IMR-90 (cell line): ENCODE measurements around the gene ARHGEF2. TPM values are rescaled to one million over a fixed set of nuclear protein-coding genes. Genes with fewer than 3 reads are reported as not detected.

Experiments used
- ATAC-seq: fragments of 200-7000 bp; cut with Tn5 transposase; 2 replicates; pipeline ENCODE4 v1.9.1; 2020; ENCODE audit warnings: low read depth, mild to moderate bottlenecking, moderate library complexity
- BruUV-seq: library from RNA; stranded (reverse); fragments of 400-500 nt; replicated peaks from 2 replicates; lab custom pipeline; 2021; lab: Mats Ljungman, UMichigan
- CTCF ChIA-PET: fragments of 300-600 bp; formaldehyde crosslinking; extraction: SDS; loops from one replicate; lab custom pipeline; 2021; ENCODE audit warnings: antibody characterized with exemption; lab: Yijun Ruan, JAX
- POLR2A ChIA-PET: fragments of 300-600 bp; sonication (Branson Sonifier 250); formaldehyde crosslinking; loops from one replicate; lab custom pipeline; 2022; ENCODE audit warnings: antibody characterized with exemption; ENCODE audit not compliant: unreplicated experiment; lab: Charles Lee
- DNase-seq: peaks from one replicate; pipeline ENCODE4 v3.0.0; 2013
- H2AFZ ChIP-seq: replicated peaks from 2 replicates; pipeline ENCODE3; 2013; ENCODE audit warnings: low read length, mild to moderate bottlenecking; ENCODE audit not compliant: poor library complexity
- H2AK5ac ChIP-seq: 2 replicates; pipeline ENCODE4 v1.6.1; 2013; ENCODE audit warnings: low read depth, low read length, inconsistent platforms
- H2AK9ac ChIP-seq: replicated peaks from 2 replicates; pipeline ENCODE3; 2013; ENCODE audit warnings: mild to moderate bottlenecking, low read depth, low read length, moderate library complexity; ENCODE audit not compliant: poor library complexity
- H2BK120ac ChIP-seq: 2 replicates; pipeline ENCODE4 v1.6.1; 2013; ENCODE audit warnings: low read depth, low read length, inconsistent platforms
- H2BK15ac ChIP-seq: 3 replicates; pipeline ENCODE4 v1.6.1; 2013; ENCODE audit warnings: low read depth, low read length, inconsistent platforms
- H2BK20ac ChIP-seq: 2 replicates; pipeline ENCODE4 v1.6.1; 2013; ENCODE audit warnings: low read depth, mild to moderate bottlenecking, inconsistent platforms, low read length, moderate library complexity
- H2BK5ac ChIP-seq: 2 replicates; pipeline ENCODE4 v1.6.1; 2013; ENCODE audit warnings: mild to moderate bottlenecking, low read depth, low read length, inconsistent platforms; ENCODE audit not compliant: poor library complexity, severe bottlenecking
- H3K14ac ChIP-seq: replicated peaks from 2 replicates; pipeline ENCODE4 v1.6.1; 2013; ENCODE audit warnings: low read depth, low read length, inconsistent platforms
- H3K18ac ChIP-seq: 2 replicates; pipeline ENCODE4 v1.6.1; 2013; ENCODE audit warnings: low read depth, low read length, control low read depth
- H3K23ac ChIP-seq: 2 replicates; pipeline ENCODE4 v1.6.1; 2013; ENCODE audit warnings: low read depth, low read length, inconsistent platforms
- H3K27ac ChIP-seq: 2 replicates; pipeline ENCODE4 v1.5.1; 2013; ENCODE audit warnings: mild to moderate bottlenecking, control low read depth, low read length; ENCODE audit not compliant: insufficient read depth
- H3K27me3 ChIP-seq: 2 replicates; pipeline ENCODE4 v1.6.1; 2013; ENCODE audit warnings: low read length; ENCODE audit not compliant: control insufficient read depth, insufficient read depth
- H3K36me3 ChIP-seq: 2 replicates; pipeline ENCODE4 v1.6.1; 2013; ENCODE audit warnings: low read length, mixed read lengths; ENCODE audit not compliant: control insufficient read depth, insufficient read depth
- H3K4ac ChIP-seq: 2 replicates; pipeline ENCODE4 v1.6.1; 2013; ENCODE audit warnings: low read depth, low read length, inconsistent platforms
- H3K4me1 ChIP-seq: 2 replicates; pipeline ENCODE4 v1.6.1; 2013; ENCODE audit warnings: low read length, mixed read lengths; ENCODE audit not compliant: control insufficient read depth, insufficient read depth
- H3K4me2 ChIP-seq: 2 replicates; pipeline ENCODE4 v1.6.1; 2013; ENCODE audit warnings: low read depth, mild to moderate bottlenecking, control low read depth, low read length, moderate library complexity
- H3K4me3 ChIP-seq: 2 replicates; pipeline ENCODE4 v1.5.1; 2013; ENCODE audit warnings: low read depth, mild to moderate bottlenecking, control low read depth, low read length, moderate library complexity; ENCODE audit not compliant: insufficient read depth
- H3K56ac ChIP-seq: 2 replicates; pipeline ENCODE4 v1.6.1; 2013; ENCODE audit warnings: low read length, inconsistent platforms; ENCODE audit not compliant: insufficient read depth; ENCODE audit errors: extremely low read depth
- H3K79me1 ChIP-seq, 2 experiments: 2 replicates each; pipeline ENCODE4 v1.6.1; 2013; ENCODE audit warnings: low read length in 2 of 2, inconsistent platforms in 1 of 2, low read depth in 1 of 2
- H3K9ac ChIP-seq: 2 replicates; pipeline ENCODE4 v1.6.1; 2013; ENCODE audit warnings: low read depth, low read length, control low read depth
- H3K9me1 ChIP-seq: 2 replicates; pipeline ENCODE4 v1.6.1; 2013; ENCODE audit warnings: low read length, inconsistent platforms; ENCODE audit not compliant: insufficient read depth
- H3K9me3 ChIP-seq: 2 replicates; pipeline ENCODE4 v1.6.1; 2013; ENCODE audit warnings: low read length; ENCODE audit not compliant: control insufficient read depth, insufficient read depth
- H4K20me1 ChIP-seq: 2 replicates; pipeline ENCODE4 v1.6.1; 2013; ENCODE audit warnings: low read length, inconsistent platforms; ENCODE audit not compliant: insufficient read depth
- H4K5ac ChIP-seq: 2 replicates; pipeline ENCODE4 v1.6.1; 2013; ENCODE audit warnings: mild to moderate bottlenecking, low read depth, low read length, control low read depth
- H4K8ac ChIP-seq, 2 experiments: 2 replicates each; pipeline ENCODE4 v1.6.1; 2013; ENCODE audit warnings: low read depth in 2 of 2, low read length in 2 of 2, control low read depth in 1 of 2, inconsistent platforms in 1 of 2
- H4K91ac ChIP-seq: 2 replicates; pipeline ENCODE4 v1.6.1; 2013; ENCODE audit warnings: low read depth, low read length, inconsistent platforms; ENCODE audit not compliant: insufficient read depth
- BHLHE40 ChIP-seq: fragments of 150-350 bp; IDR thresholded peaks from 2 replicates; pipeline ENCODE4 v1.6.1; 2016; ENCODE audit warnings: mild to moderate bottlenecking, low read depth, low read length
- CEBPB ChIP-seq: IDR thresholded peaks from 2 replicates; pipeline ENCODE4 v1.6.1; 2012; ENCODE audit warnings: low read depth, low read length, improper control_type of control experiment
- CHD1 ChIP-seq: IDR thresholded peaks from 2 replicates; pipeline ENCODE4 v1.6.1; 2012; ENCODE audit warnings: low read depth, low read length, improper control_type of control experiment
- CTCF ChIP-seq: conservative IDR thresholded peaks from 2 replicates; pipeline ENCODE4 v1.5.1; 2012; ENCODE audit warnings: mild to moderate bottlenecking, low read depth, low read length, improper control_type of control experiment
- FOS ChIP-seq: fragments of 150-350 bp; IDR thresholded peaks from 2 replicates; pipeline ENCODE4 v1.6.1; 2016; ENCODE audit warnings: low read depth, low read length
- MAFK ChIP-seq: IDR thresholded peaks from 2 replicates; pipeline ENCODE4 v1.6.1; 2012; ENCODE audit warnings: low read depth, low read length, improper control_type of control experiment
- MAZ ChIP-seq: IDR thresholded peaks from 2 replicates; pipeline ENCODE4 v1.6.1; 2012; ENCODE audit warnings: low read depth, mild to moderate bottlenecking, low read length, improper control_type of control experiment, moderate library complexity, borderline replicate concordance
- POLR2A ChIP-seq: IDR thresholded peaks from 2 replicates; pipeline ENCODE4 v1.6.1; 2012; ENCODE audit warnings: mild to moderate bottlenecking, low read depth, low read length
- RAD21 ChIP-seq: IDR thresholded peaks from 2 replicates; pipeline ENCODE4 v1.6.1; 2012; ENCODE audit warnings: low read length, improper control_type of control experiment
- RCOR1 ChIP-seq: IDR thresholded peaks from 2 replicates; pipeline ENCODE4 v1.6.1; 2012; ENCODE audit warnings: mild to moderate bottlenecking, low read length, improper control_type of control experiment; ENCODE audit not compliant: insufficient replicate concordance
- RFX5 ChIP-seq: IDR thresholded peaks from 2 replicates; pipeline ENCODE4 v1.8.0; 2012; ENCODE audit warnings: low read depth, mild to moderate bottlenecking, low read length, moderate library complexity
- SMC3 ChIP-seq: fragments of 150-350 bp; IDR thresholded peaks from 2 replicates; pipeline ENCODE4 v1.6.1; 2016; ENCODE audit warnings: low read depth, mild to moderate bottlenecking, antibody characterized with exemption, low read length, moderate library complexity
- USF2 ChIP-seq: fragments of 150-350 bp; IDR thresholded peaks from 2 replicates; pipeline ENCODE4 v1.6.1; 2017; ENCODE audit warnings: mild to moderate bottlenecking, antibody characterized with exemption, low read length, low read depth
- WGBS, 2 experiments: methylation state at CpG; one replicate each; pipeline versions ENCODE4 v1.1.5 to v1.1.7; 2013; ENCODE audit warnings: missing lambda C conversion rate in 2 of 2; ENCODE audit not compliant: insufficient read length in 1 of 2; ENCODE audit errors: extremely low coverage in 2 of 2; 5-methylcytosine and 5-hydroxymethylcytosine counted together
- dilution Hi-C: fragments of 300-500 bp; cut with HindIII; formaldehyde crosslinking; loops from one replicate; pipeline ENCODE4 v1.14.3; 2018; ENCODE audit warnings: low sequenced_read_pairs; ENCODE audit not compliant: unreplicated experiment
- in situ Hi-C: fragments of 300-500 bp; cut with MboI; formaldehyde crosslinking; loops from 3 replicates; pipeline ENCODE4 v1.14.3; 2019; ENCODE audit warnings: low sequenced_read_pairs, inconsistent platforms, mixed read lengths
- intact Hi-C: fragments of 100-400 bp; cut with micrococcal nuclease; formaldehyde crosslinking; loops from 2 replicates; pipeline ENCODE4 v1.10.0; 2022
- polyA plus RNA-seq, 3 experiments: library from polyadenylated mRNA; depleted of rRNA; stranded (reverse); fragments of >200 nt; gene quantifications; 2 replicates each; pipeline ENCODE4 v1.2.3, GENCODE V29; 2012; ENCODE audit warnings: low replicate concordance in 1 of 3
- total RNA-seq: library from RNA; depleted of rRNA; stranded (reverse); fragments of >200 nt; gene quantifications from 2 replicates; pipeline ENCODE4 v1.2.3, GENCODE V29; 2012

The ARHGEF2 gene
- total and polyA plus RNA-seq, 2 of the 4 experiments (the other 2 are of a cell fraction): 91.8 to 117 TPM

- peaks cover 59% of the 10 kb centered on the region for H3K36me3 ChIP-seq
- no peak overlapping the region for H2AK5ac ChIP-seq
- ChIA-PET POLR2A (no interaction called here), CTCF (interaction anchor here (1.1 kb wide), 1 partner anchor 12 kb away, joined by 7 read pairs; no protein-coding TSS in a partner anchor)
- H3K23ac ChIP-seq: no peak overlapping the region
- intact Hi-C loops (no loop called here), in situ Hi-C loops (no loop called here), dilution Hi-C loops (no loop called here)
- no peak overlapping the region for H4K91ac ChIP-seq
- peaks cover 4% of the 10 kb centered on the region; the same call in 1 of the 2 replicates for H3K9me1 ChIP-seq
- H3K27ac ChIP-seq: no peak overlapping the region
- BruUV-seq: no TSS peak
- no peak overlapping the region for H3K9ac ChIP-seq
- no peak overlapping the region for H3K4me3 ChIP-seq
- H3K9me3 ChIP-seq: no peaks in the 10 kb centered on the region
- H3K27me3 ChIP-seq: no peaks in the 10 kb centered on the region
- no peak overlapping the region for H2BK15ac ChIP-seq
- 72% methylated on average over 2 of the region's 3 CpGs; no CpG with 5 or more reads in 1 of the 2 experiments for WGBS, 2 experiments
- H2AFZ ChIP-seq: no peak overlapping the region
- TF ChIP-seq BHLHE40: no peak
- TF ChIP-seq RAD21: no peak
- no peak for TF ChIP-seq RFX5
- no peak for TF ChIP-seq CHD1
- no peak for TF ChIP-seq SMC3
- no peak for TF ChIP-seq CEBPB
- no peak for TF ChIP-seq CTCF
- TF ChIP-seq POLR2A: no peak
- no peak for TF ChIP-seq FOS
- no peak for TF ChIP-seq RCOR1
- TF ChIP-seq MAFK: no peak
- TF ChIP-seq MAZ: no peak
- no peak for TF ChIP-seq USF2
- peaks cover 6% of the 10 kb centered on the region; the same call in 1 of the 2 replicates for H3K4me1 ChIP-seq
- H2BK20ac ChIP-seq: no peak overlapping the region
- no peak overlapping the region for H3K18ac ChIP-seq
- no peak overlapping the region for H2BK120ac ChIP-seq
- ATAC-seq (no peak), DNase-seq (no peak)
- no peak overlapping the region for H3K4me2 ChIP-seq
- H3K4ac ChIP-seq: no peak overlapping the region
- H4K20me1 ChIP-seq: peaks cover 9% of the 10 kb centered on the region; the same call in 1 of the 2 replicates
- no peak overlapping the region for H4K5ac ChIP-seq
- peaks cover 19 to 24% of the 10 kb centered on the region in 2 experiments for H3K79me1 ChIP-seq
- H3K56ac ChIP-seq: no peak overlapping the region
- no peak overlapping the region for H4K8ac ChIP-seq
- H2BK5ac ChIP-seq: no peak overlapping the region
- H2AK9ac ChIP-seq: no peak overlapping the region
- H3K14ac ChIP-seq: no peak overlapping the region
Observed at GRCh38 chr1:155918660-155919059, 59.7 kb downstream of the ARHGEF2 start.
